ENCODE measurements around the gene BUD13. TPM values are rescaled to one million over a fixed set of nuclear protein-coding genes. Genes with fewer than 3 reads are reported as not detected.
A peak's percentile ranks its signal among the peaks of the same experiment; 100 is the strongest.

Gene BUD13
- total and polyA plus RNA-seq, 9 of the 15 experiments (the other 6 are each of a cell fraction or from before 2014, with no cell fraction given), result 9.5 to 34.1 (median 27.1) TPM

DNA sequence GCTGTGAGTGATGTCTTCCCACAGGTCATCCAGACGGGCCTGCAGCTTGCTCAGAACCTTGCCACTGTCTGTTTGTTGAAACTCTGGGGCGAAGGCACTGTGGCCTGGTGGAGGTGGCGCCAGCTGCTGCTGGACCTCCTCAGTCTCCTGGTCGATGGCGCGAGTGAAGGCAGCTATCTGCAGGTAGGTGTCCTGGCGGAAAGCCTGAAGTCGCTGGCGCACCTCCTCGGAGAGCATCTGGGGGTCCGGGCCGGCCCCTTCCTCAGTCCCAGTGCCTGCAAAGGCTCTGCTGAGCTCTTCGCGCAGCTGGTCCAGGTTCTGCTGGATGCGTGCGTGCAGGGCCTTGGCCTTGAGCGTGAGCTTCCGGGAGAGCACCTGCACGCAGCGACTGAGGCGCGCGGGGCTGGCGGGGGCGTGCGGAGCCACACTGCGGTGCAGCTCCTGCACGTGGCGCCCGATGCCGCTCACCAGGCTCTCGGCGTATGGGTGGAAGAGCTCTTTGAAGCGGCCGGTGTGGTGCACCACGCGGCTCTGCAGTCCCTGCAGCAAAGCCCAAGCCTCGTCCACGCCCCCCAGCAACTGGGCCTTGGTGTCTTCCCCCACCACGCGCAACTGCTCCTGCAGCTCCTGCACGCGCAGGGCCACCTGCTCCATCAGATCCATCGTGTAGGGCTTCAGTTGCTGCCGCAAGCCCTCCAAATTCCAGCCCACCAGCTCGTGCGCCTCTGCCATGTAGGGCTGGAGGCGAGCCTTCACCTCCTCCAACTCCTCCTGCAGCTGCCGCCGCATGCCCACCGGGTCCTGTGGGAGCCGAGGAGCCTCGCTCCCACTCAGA lies 17.6 kb upstream of the BUD13 start:
- FAIRE-seq (no peak), ATAC-seq (no peak), DNase-seq (ENCODE audit: extremely low read depth in 1 of 4, low spot score in 3 of 4) (no peak)
- 60% methylated on average over 31 of the region's 53 CpGs for WGBS (ENCODE audit: insufficient coverage, low coverage, missing lambda C conversion rate)
- Histone ChIP-seq H3K4me3 (no peak overlapping the region), H3K9me1 (ENCODE audit: control insufficient read depth, insufficient read depth, low read length) (no peaks in the 10 kb centered on the region), H3K27ac (ENCODE audit: extremely low read depth, low read depth, low read length) (no peak overlapping the region), H3K27me3 (ENCODE audit: control insufficient read depth in 2 of 2, insufficient read depth in 2 of 2, low read length in 2 of 2) (no peaks in the 10 kb centered on the region), H3K9ac (ENCODE audit: insufficient read depth in 1 of 2, low read depth in 2 of 2, low read length in 2 of 2) (peak overlapping the region in 1 of 2 experiments; percentile 29; a peak in 1 of 4 replicates), H3K4me1 (replicated peaks in 1 of 2; ENCODE audit: control insufficient read depth in 2 of 2, insufficient read depth in 2 of 2, low read length in 2 of 2) (peaks cover 22 to 33% of the 10 kb centered on the region in 2 experiments; a peak in 4 of 5 replicates), H3K79me2 (ENCODE audit: control insufficient read depth, insufficient read depth, low read length) (peaks cover 20% of the 10 kb centered on the region), H4K20me1 (replicated peaks; ENCODE audit: control insufficient read depth, insufficient read depth, low read length) (no peaks in the 10 kb centered on the region), H3K36me3 (ENCODE audit: control insufficient read depth, insufficient read depth, low read length) (peaks cover 15% of the 10 kb centered on the region), H2AFZ (ENCODE audit: low read depth, low read length) (peak overlapping the region; percentile 91), H3K4me2 (ENCODE audit: insufficient read depth, low read length) (no peak overlapping the region; the same call in 1 of the 2 replicates), H3K9me3 (replicated peaks; ENCODE audit: control insufficient read depth, insufficient read depth, low read depth, low read length) (no peaks in the 10 kb centered on the region)
- ChIA-PET POLR2A (no interaction called here), CTCF (ENCODE audit: low intra/inter-chr PET ratio) (interaction anchor here (2.7 kb wide), 1 partner anchor 316 kb away, joined by 11 read pairs; no protein-coding TSS in a partner anchor)
- no TSS peak for BruUV-seq (replicated peaks)
- in situ Hi-C loops (cut with MboI) (no loop called here), intact Hi-C loops (cut with micrococcal nuclease) (loop anchor here (1.0 to 5.0 kb wide), 2 partner anchors 316 to 437 kb away; no protein-coding TSS in a partner anchor)
- no peak for TF ChIP-seq ID3 (CRISPR knock-in tag; IDR thresholded peaks at IDR 0.05)
- no peak for TF ChIP-seq ID3 (tag; IDR thresholded peaks at IDR 0.05)
- TF ChIP-seq ZBTB33 (CRISPR knock-in tag; IDR thresholded peaks at IDR 0.05), result peak; percentile 42; the same call in 1 of the 2 replicates
